Measurements from ENCODE around the gene HOTAIR. TPM values are rescaled to one million over a fixed set of nuclear protein-coding genes. Genes with fewer than 3 reads are reported as not detected.

HOTAIR gene
- total RNA-seq, 1 donor from 2014 or later = not detected

DNA sequence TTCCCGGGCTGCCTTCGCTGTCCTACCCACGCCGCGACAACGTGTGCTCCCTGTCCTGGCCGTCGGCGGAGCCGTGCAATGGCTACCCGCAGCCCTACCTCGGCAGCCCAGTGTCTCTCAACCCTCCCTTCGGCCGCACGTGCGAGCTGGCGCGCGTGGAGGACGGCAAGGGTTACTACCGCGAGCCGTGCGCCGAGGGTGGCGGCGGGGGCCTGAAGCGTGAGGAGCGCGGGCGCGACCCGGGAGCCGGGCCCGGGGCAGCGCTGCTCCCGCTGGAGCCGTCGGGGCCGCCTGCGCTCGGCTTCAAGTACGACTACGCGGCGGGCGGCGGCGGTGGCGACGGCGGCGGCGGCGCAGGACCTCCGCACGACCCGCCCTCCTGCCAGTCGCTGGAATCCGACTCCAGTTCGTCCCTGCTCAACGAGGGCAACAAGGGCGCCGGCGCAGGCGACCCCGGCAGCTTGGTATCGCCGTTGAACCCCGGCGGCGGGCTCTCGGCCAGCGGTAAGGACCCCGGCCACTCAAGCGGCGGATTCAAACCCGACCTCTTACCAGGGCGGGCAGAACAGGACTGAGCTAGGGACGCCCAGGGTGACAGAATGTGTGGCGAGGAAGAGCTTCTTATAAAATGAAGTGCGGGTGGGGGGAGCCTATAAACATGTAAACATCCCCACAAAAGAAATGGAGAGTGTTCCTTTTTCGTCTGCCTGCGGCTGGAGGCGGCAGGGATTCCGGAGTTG, 19.5 kb downstream of the HOTAIR start:
- H3K27me3 Mint-ChIP-seq = peaks cover 83% of the 10 kb centered on the region
- no peak overlapping the region for H3K27ac Mint-ChIP-seq
- peaks cover 5% of the 10 kb centered on the region for H3K4me1 Mint-ChIP-seq
- peaks cover 1% of the 10 kb centered on the region for H3K36me3 Mint-ChIP-seq (ENCODE audit: low read depth)
- no peak for DNase-seq
- no peak overlapping the region for H3K4me3 Mint-ChIP-seq
- peaks cover 10% of the 10 kb centered on the region for H3K9me3 Mint-ChIP-seq
- intact Hi-C loops (cut with micrococcal nuclease) = loop anchor here (2.0 to 5.0 kb wide), 2 partner anchors 40 to 77 kb away; partner anchors contain the start of gene HOXC5

DNA sequence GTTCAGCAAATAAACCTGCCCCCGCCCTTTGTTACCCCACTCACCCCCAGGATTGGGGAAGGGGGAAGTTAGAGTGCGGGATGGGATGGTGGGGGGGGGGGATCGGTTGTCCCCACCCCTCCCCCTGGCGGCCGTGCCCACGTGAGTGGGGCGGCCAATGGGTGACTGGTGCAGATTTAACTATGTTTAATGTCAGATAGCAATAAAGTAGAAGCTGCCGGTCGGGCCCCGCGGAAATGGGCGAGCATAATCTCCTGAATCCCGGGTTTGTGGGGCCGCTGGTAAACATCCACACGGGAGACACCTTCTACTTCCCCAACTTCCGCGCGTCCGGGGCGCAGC, 20.1 kb downstream of the HOTAIR start, which contains the start of gene HOXC12:
Gene HOXC12, plus strand, starts transcription at position 210 of the 342 bp plus-strand sequence. Its CDS starts 27 bp downstream, at position 237.
- peaks cover 5% of the 10 kb centered on the region for H3K4me1 Mint-ChIP-seq
- peak within 1 kb of the TSS; percentile 62 for H3K27ac Mint-ChIP-seq
- intact Hi-C loops (cut with micrococcal nuclease) = loop anchor here (2.0 to 5.0 kb wide), 3 partner anchors 40 to 98 kb away; partner anchors contain the start of genes HOXC4 and HOXC5
- peaks cover 6% of the 10 kb centered on the region for H3K9me3 Mint-ChIP-seq
- no peak for DNase-seq
- no peak within 1 kb of the TSS for H3K4me3 Mint-ChIP-seq
- H3K27me3 Mint-ChIP-seq = peaks cover 82% of the 10 kb centered on the region
- H3K36me3 Mint-ChIP-seq (ENCODE audit: low read depth) = peaks cover 1% of the 10 kb centered on the region

DNA sequence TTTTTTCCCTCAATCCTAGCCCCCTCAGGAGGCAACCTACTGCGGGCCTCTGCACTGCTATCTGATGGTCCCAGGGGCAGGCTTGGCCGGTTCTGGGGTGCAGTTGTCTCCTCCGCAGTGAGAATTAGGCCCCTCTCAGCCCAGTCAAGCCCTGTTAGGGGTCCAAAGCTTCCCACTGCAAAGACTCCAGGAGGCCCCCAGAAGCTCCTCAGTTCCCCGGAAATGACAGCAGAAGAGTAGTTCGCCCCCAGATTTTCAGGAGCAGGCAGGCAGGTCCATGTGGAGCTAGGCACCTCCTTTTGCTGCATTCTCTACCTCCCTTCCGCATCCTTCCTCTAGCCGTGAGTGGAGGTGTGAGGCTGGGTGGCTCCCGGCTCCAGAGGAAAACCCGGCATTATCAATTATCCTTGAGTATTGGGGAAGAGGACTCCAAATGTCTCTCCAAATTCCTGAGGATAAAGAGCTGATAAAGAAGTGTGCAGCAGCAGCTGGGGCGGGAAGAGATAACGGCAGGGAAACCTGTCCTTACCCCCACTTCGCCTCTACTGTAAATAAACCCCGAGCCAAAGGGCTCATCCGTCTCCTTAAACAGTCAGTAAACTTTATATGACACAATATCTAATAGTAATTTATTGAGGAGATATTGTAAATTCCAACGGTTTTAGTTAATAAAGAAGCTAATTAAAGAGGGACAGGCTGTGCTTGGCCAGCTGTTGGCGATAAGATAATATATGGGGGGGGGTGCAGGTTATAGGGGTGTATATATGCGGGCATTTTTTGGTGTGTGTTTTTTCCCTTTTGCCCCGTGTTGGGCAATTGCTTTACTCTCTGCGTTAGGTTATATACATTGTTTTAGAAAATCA, 20.7 kb downstream of the HOTAIR start:
- H3K4me3 Mint-ChIP-seq = no peak overlapping the region
- H3K4me1 Mint-ChIP-seq = peaks cover 5% of the 10 kb centered on the region
- peaks cover 82% of the 10 kb centered on the region for H3K27me3 Mint-ChIP-seq
- intact Hi-C loops (cut with micrococcal nuclease) = loop anchor here (2.0 to 5.0 kb wide), 3 partner anchors 21 to 98 kb away; partner anchors contain the start of genes HOTAIR and HOXC4
- peaks cover 1% of the 10 kb centered on the region for H3K36me3 Mint-ChIP-seq (ENCODE audit: low read depth)
- no peak for DNase-seq
- peak overlapping the region; percentile 62 for H3K27ac Mint-ChIP-seq
- peaks cover 4% of the 10 kb centered on the region for H3K9me3 Mint-ChIP-seq

DNA sequence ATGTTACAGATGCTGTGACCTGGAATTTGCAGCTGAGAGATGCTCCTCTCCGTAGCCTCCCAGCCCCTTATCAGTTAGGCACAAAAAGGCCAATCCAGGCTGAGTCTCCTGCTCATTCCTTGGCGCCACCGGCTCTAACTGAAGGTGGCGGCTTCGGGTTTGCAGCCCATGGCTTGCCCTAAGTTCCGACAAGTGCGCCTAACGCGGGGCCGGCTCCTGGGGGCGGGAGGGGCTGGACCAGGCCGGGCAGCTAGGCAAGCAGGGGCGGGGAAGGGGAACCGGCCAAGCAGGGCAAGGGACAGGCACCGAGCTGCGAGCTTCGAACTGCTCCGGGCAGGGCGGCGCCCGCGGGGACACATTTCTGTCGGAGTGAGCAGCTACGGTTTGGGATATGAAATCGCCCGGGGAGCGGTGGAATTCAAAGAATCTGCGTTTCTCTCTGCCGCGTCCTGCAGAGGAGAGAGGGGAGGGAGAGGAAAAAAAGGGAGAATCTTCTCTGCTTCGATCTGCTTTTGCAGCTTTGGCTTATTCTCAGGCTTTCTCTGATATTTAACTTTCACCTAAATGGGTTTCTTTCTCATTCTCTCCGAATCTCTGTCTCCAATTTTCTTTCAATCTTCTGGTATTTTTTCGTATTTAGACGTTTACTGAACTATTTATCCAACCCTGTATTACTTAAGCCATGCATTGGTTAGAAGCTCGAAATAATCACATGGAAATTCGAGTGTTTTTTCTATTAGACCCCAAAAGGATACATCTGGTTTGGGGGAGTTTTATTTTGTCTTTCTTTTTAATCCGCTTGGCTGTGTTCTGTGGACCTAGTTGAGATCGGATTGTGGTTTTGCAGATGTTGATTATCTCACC, 21.7 kb downstream of the HOTAIR start:
- intact Hi-C loops (cut with micrococcal nuclease) = loop anchor here (2.0 to 5.0 kb wide), 2 partner anchors 22 to 99 kb away; partner anchors contain the start of genes HOTAIR and HOXC4
- Mint-ChIP-seq H3K4me3 (no peak overlapping the region), H3K9me3 (peaks cover 4% of the 10 kb centered on the region), H3K36me3 (ENCODE audit: low read depth) (peaks cover 1% of the 10 kb centered on the region), H3K4me1 (peaks cover 5% of the 10 kb centered on the region), H3K27ac (peak overlapping the region; percentile 60), H3K27me3 (peaks cover 83% of the 10 kb centered on the region)
- no peak for DNase-seq

DNA sequence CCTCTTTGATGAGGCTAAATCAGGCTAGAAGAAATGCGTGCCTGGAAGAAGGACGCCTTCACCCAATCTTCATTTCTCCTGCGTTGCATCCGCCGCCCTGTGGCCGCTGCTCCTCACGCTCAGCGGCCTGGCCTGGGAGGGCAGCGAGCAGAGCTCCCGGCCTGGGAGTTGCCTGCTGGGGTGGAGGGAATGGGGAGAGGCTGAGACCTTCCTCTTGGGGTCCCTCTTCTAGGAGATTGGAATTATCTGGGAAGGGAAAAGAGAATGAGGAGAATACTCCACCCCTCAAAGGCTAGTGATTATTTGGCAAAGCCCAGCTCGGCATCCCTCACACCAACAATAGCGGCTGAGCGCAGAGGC, 22.4 kb downstream of the HOTAIR start:
- H3K4me1 Mint-ChIP-seq = peaks cover 5% of the 10 kb centered on the region
- intact Hi-C loops (cut with micrococcal nuclease) = loop anchor here (2.0 to 5.0 kb wide), 2 partner anchors 22 to 100 kb away; partner anchors contain the start of genes HOTAIR and HOXC4
- peaks cover 86% of the 10 kb centered on the region for H3K27me3 Mint-ChIP-seq
- peak overlapping the region; percentile 60 for H3K27ac Mint-ChIP-seq
- H3K4me3 Mint-ChIP-seq = no peak overlapping the region
- peak; percentile 59 for DNase-seq
- peaks cover 4% of the 10 kb centered on the region for H3K9me3 Mint-ChIP-seq
- peaks cover 1% of the 10 kb centered on the region for H3K36me3 Mint-ChIP-seq (ENCODE audit: low read depth)

DNA sequence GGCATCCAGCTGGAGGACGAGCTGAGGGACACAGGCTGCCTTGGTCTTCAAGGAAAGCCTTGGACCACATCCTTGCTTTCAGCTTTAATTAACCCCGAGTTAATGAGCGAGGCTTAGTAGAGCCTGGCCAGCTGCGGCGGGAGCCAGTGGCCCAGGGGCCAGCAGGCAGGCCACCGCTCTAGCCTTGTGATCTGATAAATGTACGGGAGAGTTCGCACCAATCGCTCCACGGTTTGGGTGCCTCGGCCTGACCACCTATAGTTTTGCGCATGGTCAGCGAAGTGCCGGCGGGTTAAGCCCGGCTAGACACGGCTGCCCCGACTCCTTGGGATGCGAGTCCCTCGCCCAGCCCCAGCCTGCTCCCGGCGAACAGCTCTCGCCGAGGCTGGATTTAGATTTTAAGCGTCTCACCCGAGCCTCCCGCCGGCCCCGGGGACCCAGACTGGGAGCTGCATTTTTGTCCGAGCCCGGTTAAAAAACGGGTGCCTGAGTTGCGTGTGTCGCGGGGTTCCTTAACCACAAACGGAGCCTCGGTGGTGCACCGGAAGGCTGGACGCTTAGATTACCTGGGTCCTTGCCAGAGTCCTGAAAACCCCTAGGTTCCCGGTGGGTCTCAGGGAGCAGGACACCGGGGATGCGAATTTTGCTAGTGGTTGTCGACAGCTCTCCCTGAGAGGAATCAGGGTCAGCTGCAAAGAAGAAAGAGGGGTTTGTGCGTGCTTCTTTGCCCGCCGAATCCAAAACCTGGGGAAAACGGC, 23.0 kb downstream of the HOTAIR start:
- Mint-ChIP-seq H3K4me3 (no peak overlapping the region), H3K27ac (peak overlapping the region; percentile 66), H3K36me3 (ENCODE audit: low read depth) (peaks cover 1% of the 10 kb centered on the region), H3K27me3 (peaks cover 83% of the 10 kb centered on the region), H3K9me3 (peaks cover 4% of the 10 kb centered on the region), H3K4me1 (peaks cover 5% of the 10 kb centered on the region)
- peak; percentile 63 for DNase-seq
- intact Hi-C loops (cut with micrococcal nuclease) = loop anchor here (2.0 to 5.0 kb wide), 3 partner anchors 15 to 101 kb away; partner anchors contain the start of genes HOTAIR and HOXC4

DNA sequence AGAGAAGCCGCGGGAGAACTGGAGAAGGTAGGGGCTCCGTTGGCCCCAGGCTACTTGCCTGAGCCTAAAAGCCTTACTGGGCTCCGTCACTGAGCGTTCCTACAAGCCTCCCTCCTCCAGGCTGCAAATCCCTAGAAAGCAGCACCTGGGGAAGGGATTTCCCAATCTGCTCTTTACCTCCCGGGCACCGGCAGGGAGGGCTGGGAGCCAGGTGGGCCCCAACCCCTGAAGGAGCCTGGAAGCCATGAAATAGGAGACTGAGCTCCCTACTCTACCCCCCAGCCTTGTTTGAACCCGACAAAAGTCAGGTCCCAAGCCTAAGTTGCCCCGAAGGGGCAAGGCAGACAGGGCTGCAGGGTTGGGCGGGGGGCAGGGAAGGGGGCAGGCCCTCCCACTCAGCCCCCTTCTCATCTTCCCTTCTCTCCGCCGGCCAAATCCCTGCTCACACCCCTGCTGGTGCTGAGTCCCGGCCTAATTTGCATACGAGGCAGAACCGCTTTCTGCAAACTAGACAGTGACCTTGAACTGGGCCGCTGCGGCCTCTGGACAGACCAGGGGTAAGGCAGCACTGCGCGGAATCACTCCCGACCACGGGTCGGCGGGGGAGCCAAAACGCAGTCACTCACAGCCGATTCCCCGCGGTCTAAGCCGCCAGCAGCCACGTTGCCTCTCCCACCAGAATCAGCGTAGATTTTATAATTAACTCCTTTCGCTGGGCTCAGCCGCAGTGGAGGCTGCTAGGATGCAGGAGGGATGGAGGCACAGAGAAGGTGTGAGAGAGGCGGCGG, 23.8 kb downstream of the HOTAIR start:
- peaks cover 2% of the 10 kb centered on the region for H3K4me1 Mint-ChIP-seq
- intact Hi-C loops (cut with micrococcal nuclease) = loop anchor here (2.0 to 5.0 kb wide), 2 partner anchors 14 to 101 kb away; partner anchors contain the start of gene HOXC4
- H3K4me3 Mint-ChIP-seq = no peak overlapping the region
- peak overlapping the region; percentile 66 for H3K27ac Mint-ChIP-seq
- H3K9me3 Mint-ChIP-seq = peaks cover 4% of the 10 kb centered on the region
- H3K27me3 Mint-ChIP-seq = peaks cover 83% of the 10 kb centered on the region
- peak; percentile 58 for DNase-seq
- peaks cover 1% of the 10 kb centered on the region for H3K36me3 Mint-ChIP-seq (ENCODE audit: low read depth)

DNA sequence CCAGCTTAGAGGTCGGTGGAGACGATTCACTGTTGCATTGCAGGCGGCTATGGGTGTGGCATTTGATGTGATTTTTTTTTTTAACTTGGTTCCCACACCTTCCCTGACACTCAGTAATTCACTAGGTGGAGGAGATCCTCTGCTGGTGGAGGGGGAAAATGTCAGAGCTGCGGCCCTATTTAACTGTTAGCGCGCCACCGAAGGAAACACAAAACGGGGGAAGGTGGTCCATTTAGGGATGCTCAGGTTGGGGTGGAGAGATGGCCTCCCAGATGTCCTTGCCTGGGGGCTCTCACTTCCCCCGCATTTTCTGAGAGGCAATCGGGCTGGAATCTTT, 24.3 kb downstream of the HOTAIR start:
- Mint-ChIP-seq H3K27ac (no peak overlapping the region), H3K36me3 (ENCODE audit: low read depth) (peaks cover 1% of the 10 kb centered on the region), H3K4me3 (no peak overlapping the region), H3K4me1 (no peaks in the 10 kb centered on the region), H3K27me3 (peaks cover 86% of the 10 kb centered on the region), H3K9me3 (peaks cover 4% of the 10 kb centered on the region)
- intact Hi-C loops (cut with micrococcal nuclease) = loop anchor here (2.0 to 5.0 kb wide), 2 partner anchors 14 to 102 kb away; partner anchors contain the start of gene HOXC4
- no peak for DNase-seq

DNA sequence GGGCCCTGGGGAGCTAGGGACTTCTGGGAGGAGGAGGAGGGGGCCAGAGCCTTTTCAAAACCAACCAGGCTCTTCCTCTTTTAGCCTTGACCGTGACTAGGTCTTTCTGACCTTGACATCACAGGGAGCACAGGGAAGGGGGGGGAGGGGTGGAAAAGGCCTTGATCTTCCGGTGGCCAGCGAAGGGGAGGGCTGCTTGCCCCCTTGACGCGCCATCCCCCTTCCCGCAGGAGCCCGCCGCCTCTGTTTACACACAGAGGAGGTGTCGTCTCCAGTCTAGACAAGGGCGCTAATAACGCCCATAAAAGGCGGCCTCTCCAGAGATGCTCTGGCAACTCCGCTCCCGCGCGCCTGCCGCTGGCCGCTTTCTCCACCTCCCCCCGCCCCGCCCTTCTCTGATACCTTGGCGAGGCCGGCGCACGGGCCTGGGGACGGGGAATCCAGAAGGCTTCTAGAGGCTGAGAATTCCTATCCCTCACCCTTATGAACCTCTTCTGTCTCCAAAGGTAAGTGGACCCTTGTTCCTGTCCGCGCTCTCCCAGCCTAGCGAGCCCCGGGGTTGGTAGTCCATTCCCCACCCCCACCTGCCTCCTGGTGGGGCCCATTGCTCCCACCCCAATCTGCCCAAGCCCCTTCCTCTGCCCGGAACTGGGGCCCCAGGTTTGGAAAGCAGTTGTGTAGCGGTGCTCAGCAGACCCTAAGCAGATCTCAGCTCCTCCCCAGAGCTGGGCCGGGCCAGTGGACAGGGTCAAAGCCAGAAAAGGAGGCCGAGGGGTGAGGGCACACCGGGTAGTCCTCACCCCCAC, 24.9 kb downstream of the HOTAIR start:
- Mint-ChIP-seq H3K9me3 (peaks cover 4% of the 10 kb centered on the region), H3K36me3 (ENCODE audit: low read depth) (peaks cover 1% of the 10 kb centered on the region), H3K27ac (no peak overlapping the region), H3K4me3 (no peak overlapping the region), H3K27me3 (peaks cover 90% of the 10 kb centered on the region), H3K4me1 (no peaks in the 10 kb centered on the region)
- intact Hi-C loops (cut with micrococcal nuclease) = loop anchor here (2.0 to 5.0 kb wide), 2 partner anchors 13 to 102 kb away; partner anchors contain the start of gene HOXC4
- no peak for DNase-seq

DNA sequence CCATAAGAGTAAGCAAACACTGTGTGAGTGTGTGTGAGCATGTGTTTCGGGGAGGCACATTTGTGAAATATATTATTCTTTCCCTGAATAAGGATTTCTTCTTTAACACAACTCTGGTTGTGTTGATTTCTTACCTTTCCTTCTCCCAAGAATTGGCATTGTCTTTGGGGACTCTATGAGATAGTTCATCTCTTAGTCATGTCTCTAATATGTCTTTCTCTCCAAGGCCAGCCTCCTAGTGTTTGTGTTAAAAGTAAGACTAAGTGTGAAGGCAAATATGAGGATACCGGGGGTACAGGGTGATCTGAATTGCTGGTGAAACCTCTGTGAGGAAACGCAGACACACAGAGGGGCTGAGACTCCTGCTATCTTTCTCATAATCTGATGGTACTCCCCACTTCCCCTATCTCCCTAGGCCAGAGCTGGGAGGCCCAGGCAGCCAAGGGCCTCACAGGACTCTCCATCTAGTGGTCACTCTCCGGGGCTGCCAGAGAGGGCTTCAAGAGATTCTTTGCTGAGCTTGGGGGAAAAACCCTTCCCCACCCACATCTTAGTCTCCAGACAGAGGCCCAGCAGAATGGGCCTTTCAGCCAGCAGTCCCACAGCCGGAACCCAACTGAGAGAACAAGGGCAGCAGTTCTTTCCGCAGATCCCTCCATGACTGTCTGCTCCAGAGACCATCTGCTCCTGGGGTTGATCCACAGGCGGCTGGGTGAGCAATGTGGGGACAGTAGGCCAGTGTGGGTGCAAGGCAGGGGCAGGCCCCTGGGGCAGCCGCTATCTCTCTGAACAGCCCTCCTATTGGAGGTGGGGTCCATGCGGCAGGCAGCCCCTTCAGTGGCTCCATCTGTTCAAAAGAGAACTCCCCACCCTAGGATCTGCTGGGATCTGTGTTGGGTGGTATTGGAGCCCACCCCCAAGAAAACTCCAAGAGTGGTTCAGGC, 25.8 kb downstream of the HOTAIR start:
- Mint-ChIP-seq H3K4me1 (no peaks in the 10 kb centered on the region), H3K4me3 (no peak overlapping the region), H3K9me3 (peaks cover 4% of the 10 kb centered on the region), H3K36me3 (ENCODE audit: low read depth) (peaks cover 1% of the 10 kb centered on the region), H3K27ac (no peak overlapping the region), H3K27me3 (peaks cover 91% of the 10 kb centered on the region)
- DNase-seq = no peak
- intact Hi-C loops (cut with micrococcal nuclease) = no loop called here

DNA sequence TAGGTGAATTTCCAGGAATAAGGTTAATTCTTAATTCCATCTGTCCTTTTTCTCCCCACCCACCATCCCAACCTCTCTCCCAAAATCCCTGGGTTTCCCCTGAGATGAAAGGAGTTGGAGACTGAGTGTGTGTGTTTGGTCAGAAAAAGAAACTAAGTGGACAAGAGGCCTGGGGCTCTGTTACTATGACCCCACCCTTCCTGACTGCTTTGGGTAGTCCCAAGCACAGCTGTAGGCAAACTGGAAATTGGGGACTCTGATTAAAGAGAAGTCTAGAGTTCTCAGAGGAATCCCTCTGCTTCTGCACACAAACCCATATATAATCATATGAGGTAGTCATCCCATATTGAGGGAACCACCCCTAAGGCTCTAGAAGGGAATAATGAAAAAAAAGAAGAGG, 27.0 kb downstream of the HOTAIR start:
- no peak overlapping the region for H3K4me3 Mint-ChIP-seq
- H3K36me3 Mint-ChIP-seq (ENCODE audit: low read depth) = no peaks in the 10 kb centered on the region
- intact Hi-C loops (cut with micrococcal nuclease) = no loop called here
- H3K27me3 Mint-ChIP-seq = peaks cover 90% of the 10 kb centered on the region
- no peak for DNase-seq
- no peaks in the 10 kb centered on the region for H3K4me1 Mint-ChIP-seq
- no peak overlapping the region for H3K27ac Mint-ChIP-seq
- H3K9me3 Mint-ChIP-seq = no peaks in the 10 kb centered on the region
